MM.1S (cell line): ENCODE data around the gene DOCK4.

Experiments
- CTCF ChIP-seq: fragments of 300-600 bp; sonication (generic); IDR thresholded peaks from 2 replicates; pipeline ENCODE4 v1.5.1; 2016; ENCODE audit warnings: antibody characterized with exemption, low read length, mixed read lengths
- EZH2 ChIP-seq: fragments of 300-600 bp; sonication (generic); optimal IDR thresholded peaks from 2 replicates; pipeline ENCODE3; 2017; ENCODE audit warnings: low read depth, mild to moderate bottlenecking, antibody characterized with exemption, low read length, mixed read lengths
- EZH2phosphoT487 ChIP-seq: fragments of 300-600 bp; sonication (generic); IDR thresholded peaks from 2 replicates; pipeline ENCODE4 v1.6.1; 2018; ENCODE audit warnings: antibody characterized with exemption, low read length

GRCh38 chr7:111802194-111802772 lies 403.9 kb downstream of the DOCK4 start:
- no peak for TF ChIP-seq CTCF
- no peak for TF ChIP-seq EZH2
- TF ChIP-seq EZH2phosphoT487, result no peak
